HL-60 (cell line): ENCODE results near the gene CIROP.

Source experiments
- DNase-seq, 2 experiments: peaks; one replicate each; pipeline ENCODE4 v3.0.0-alpha.2; 2010 to 2020; ENCODE audit warnings: low read depth in 1 of 2, low spot score in 1 of 2
- H3K27ac ChIP-seq: fragments of 250-450 bp; sonication (Bioruptor Pico); replicated peaks from 2 replicates; pipeline ENCODE4 v1.5.1; 2020; ENCODE audit warnings: mild to moderate bottlenecking, moderate library complexity
- H3K27me3 ChIP-seq: fragments of 250-450 bp; sonication (Bioruptor Pico); 2 replicates; pipeline ENCODE4 v1.5.1; 2021; ENCODE audit warnings: mild to moderate bottlenecking, moderate library complexity; ENCODE audit not compliant: insufficient read depth, poor library complexity, severe bottlenecking
- H3K4me3 ChIP-seq: replicated peaks from 2 replicates; pipeline ENCODE4 v1.5.1; 2011; ENCODE audit warnings: mild to moderate bottlenecking, control low read depth, low read length; ENCODE audit not compliant: insufficient read depth
- GABPA ChIP-seq: IDR thresholded peaks from 2 replicates; pipeline ENCODE4 v1.6.1; 2012; ENCODE audit warnings: low read depth
- POLR2AphosphoS5 ChIP-seq: IDR thresholded peaks from 2 replicates; pipeline ENCODE4 v1.6.1; 2012; ENCODE audit warnings: low read depth
- SPI1 ChIP-seq: IDR thresholded peaks from 2 replicates; pipeline ENCODE4 v1.6.1; 2012; ENCODE audit warnings: low read depth, mild to moderate bottlenecking, borderline replicate concordance
- TF ChIP-seq, protein P1 (sequence below): IDR thresholded peaks from one replicate; pipeline ENCODE4 v1.5.1; 2011; ENCODE audit warnings: low read length, control low read depth, inconsistent platforms; ENCODE audit not compliant: insufficient read depth
- TF ChIP-seq, protein P2 (sequence below): IDR thresholded peaks from 2 replicates; pipeline ENCODE4 v1.6.1; 2012; ENCODE audit warnings: low read depth; ENCODE audit not compliant: insufficient replicate concordance

The CIROP gene

DNA sequence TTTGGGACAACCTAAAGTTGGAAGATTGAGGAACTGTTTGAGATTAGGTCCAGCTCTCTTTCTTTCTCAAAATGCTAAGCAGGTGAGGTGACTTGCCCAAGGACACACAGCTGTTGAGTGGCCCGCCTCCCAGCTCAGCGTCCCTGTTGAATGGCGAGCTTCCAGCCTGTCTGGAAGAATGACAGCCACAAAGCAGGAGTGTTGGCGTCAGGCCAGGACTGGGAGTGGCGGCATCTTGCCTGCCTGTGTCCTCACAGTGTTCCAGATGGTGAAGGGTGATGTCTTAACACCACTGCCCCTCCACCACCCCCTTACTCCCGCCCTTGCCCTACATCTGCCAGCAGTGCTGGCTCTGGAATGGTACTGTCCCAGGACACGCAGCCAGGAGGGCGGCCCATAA is 18.6 kb upstream of the CIROP start:
- no peak overlapping the region for H3K27ac ChIP-seq
- TF ChIP-seq POLR2AphosphoS5 (no peak), GABPA (no peak), SPI1 (no peak)
- TF ChIP-seq, protein P1, sequence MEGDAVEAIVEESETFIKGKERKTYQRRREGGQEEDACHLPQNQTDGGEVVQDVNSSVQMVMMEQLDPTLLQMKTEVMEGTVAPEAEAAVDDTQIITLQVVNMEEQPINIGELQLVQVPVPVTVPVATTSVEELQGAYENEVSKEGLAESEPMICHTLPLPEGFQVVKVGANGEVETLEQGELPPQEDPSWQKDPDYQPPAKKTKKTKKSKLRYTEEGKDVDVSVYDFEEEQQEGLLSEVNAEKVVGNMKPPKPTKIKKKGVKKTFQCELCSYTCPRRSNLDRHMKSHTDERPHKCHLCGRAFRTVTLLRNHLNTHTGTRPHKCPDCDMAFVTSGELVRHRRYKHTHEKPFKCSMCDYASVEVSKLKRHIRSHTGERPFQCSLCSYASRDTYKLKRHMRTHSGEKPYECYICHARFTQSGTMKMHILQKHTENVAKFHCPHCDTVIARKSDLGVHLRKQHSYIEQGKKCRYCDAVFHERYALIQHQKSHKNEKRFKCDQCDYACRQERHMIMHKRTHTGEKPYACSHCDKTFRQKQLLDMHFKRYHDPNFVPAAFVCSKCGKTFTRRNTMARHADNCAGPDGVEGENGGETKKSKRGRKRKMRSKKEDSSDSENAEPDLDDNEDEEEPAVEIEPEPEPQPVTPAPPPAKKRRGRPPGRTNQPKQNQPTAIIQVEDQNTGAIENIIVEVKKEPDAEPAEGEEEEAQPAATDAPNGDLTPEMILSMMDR = no peak
- TF ChIP-seq, protein P2, sequence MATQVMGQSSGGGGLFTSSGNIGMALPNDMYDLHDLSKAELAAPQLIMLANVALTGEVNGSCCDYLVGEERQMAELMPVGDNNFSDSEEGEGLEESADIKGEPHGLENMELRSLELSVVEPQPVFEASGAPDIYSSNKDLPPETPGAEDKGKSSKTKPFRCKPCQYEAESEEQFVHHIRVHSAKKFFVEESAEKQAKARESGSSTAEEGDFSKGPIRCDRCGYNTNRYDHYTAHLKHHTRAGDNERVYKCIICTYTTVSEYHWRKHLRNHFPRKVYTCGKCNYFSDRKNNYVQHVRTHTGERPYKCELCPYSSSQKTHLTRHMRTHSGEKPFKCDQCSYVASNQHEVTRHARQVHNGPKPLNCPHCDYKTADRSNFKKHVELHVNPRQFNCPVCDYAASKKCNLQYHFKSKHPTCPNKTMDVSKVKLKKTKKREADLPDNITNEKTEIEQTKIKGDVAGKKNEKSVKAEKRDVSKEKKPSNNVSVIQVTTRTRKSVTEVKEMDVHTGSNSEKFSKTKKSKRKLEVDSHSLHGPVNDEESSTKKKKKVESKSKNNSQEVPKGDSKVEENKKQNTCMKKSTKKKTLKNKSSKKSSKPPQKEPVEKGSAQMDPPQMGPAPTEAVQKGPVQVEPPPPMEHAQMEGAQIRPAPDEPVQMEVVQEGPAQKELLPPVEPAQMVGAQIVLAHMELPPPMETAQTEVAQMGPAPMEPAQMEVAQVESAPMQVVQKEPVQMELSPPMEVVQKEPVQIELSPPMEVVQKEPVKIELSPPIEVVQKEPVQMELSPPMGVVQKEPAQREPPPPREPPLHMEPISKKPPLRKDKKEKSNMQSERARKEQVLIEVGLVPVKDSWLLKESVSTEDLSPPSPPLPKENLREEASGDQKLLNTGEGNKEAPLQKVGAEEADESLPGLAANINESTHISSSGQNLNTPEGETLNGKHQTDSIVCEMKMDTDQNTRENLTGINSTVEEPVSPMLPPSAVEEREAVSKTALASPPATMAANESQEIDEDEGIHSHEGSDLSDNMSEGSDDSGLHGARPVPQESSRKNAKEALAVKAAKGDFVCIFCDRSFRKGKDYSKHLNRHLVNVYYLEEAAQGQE = no peak
- no peak overlapping the region for H3K4me3 ChIP-seq
- no peaks in the 10 kb centered on the region for H3K27me3 ChIP-seq
- no peak for DNase-seq

DNA sequence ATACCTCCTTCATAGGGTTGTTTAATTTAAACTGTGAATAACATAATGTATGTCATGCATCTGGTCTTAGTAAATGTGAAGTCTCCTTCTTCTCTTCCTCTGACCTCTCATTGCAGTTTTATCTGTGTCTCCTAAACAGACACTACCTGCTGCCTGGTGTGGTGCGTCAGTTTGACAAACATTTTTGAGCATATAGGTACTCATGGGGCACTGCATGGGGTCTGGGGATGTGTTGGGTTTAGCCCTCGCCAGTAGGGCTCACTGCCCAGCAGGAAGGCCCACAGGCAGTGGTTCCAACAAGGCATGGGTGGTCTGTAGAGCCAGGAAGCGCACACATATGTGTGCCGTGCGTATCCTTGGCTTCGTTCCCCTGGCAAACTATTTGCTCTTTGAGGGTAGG is 17.3 kb upstream of the CIROP start:
- no peak overlapping the region for H3K4me3 ChIP-seq
- no peak for DNase-seq
- no peak overlapping the region for H3K27ac ChIP-seq
- H3K27me3 ChIP-seq = no peaks in the 10 kb centered on the region
- TF ChIP-seq POLR2AphosphoS5 = no peak
- TF ChIP-seq, protein P1 = no peak
- TF ChIP-seq SPI1 = no peak
- TF ChIP-seq GABPA = no peak
- TF ChIP-seq, protein P2 = no peak

DNA sequence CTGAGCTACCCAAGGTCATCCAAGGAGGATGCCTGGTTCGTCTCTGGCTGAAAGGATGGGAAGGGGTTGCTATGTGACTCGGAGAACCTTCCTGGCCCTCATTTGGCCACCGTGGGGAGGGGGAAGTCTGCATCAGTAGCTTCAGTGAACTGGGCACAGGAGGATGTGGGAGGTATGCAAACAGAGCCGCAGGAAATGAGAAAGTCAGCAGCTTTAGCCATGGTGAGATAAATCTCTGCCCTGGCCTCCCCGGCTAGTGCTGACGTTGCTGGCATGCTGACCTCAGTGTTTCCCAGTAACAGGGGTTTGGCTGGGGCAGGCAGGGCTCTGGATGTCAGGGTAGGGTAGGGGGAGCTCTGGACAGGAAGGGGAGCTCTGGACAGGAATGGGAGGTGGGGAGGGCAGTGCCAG is 16.6 kb upstream of the CIROP start:
- Histone ChIP-seq H3K27me3 (no peaks in the 10 kb centered on the region), H3K4me3 (no peak overlapping the region), H3K27ac (no peak overlapping the region)
- TF ChIP-seq, protein P2 = no peak
- TF ChIP-seq SPI1 = no peak
- TF ChIP-seq, protein P1 = no peak
- TF ChIP-seq GABPA = no peak
- TF ChIP-seq POLR2AphosphoS5 = no peak
- no peak for DNase-seq
